SH-SY5Y (cell line): ENCODE data around the gene OR13C3.

Source experiments
- GATA2 ChIP-seq: IDR thresholded peaks from 2 replicates; pipeline ENCODE4 v1.6.1; 2011; ENCODE audit warnings: mild to moderate bottlenecking, low read depth, low read length
- GATA3 ChIP-seq: IDR thresholded peaks from 2 replicates; pipeline ENCODE4 v1.6.1; 2011; ENCODE audit warnings: low read depth, mild to moderate bottlenecking, low read length, moderate library complexity

- no peak for TF ChIP-seq GATA2
- no peak for TF ChIP-seq GATA3
These were observed 43.9 kb upstream of the OR13C3 start for GRCh38 chr9:104580562-104580961.
